ENCODE measurements around the gene LRCH3.

GRCh38 chr3:197881970-197882338 lies 90.9 kb downstream of the LRCH3 start:
- TF ChIP-seq CTCF (IDR thresholded peaks at IDR 0.05) = no peak
- TF ChIP-seq EP300 (IDR thresholded peaks at IDR 0.05) = no peak
- no peak for TF ChIP-seq POLR2A (IDR thresholded peaks at IDR 0.05)

Data from tibial nerve (tissue), 4 donors.